GM12878 (cell line): ENCODE results near the gene TRAF3. TPM values are rescaled to one million over a fixed set of nuclear protein-coding genes. Genes with fewer than 3 reads are reported as not detected.

Experiments
- ATAC-seq: fragments of 200-7000 bp; cut with Tn5 transposase; 3 replicates; pipeline ENCODE4 v1.9.1; 2020; ENCODE audit warnings: mild to moderate bottlenecking, moderate library complexity
- BruUV-seq: library from RNA; stranded (reverse); fragments of 400-500 nt; replicated peaks from 2 replicates; lab custom pipeline; 2021; lab: Mats Ljungman, UMichigan
- CTCF ChIA-PET: fragments of 300-600 bp; sonication (Branson Sonifier 250); formaldehyde crosslinking; extraction: SDS; loops from one replicate; lab custom pipeline; 2021; ENCODE audit warnings: inconsistent platforms; lab: Yijun Ruan, JAX
- POLR2A ChIA-PET: fragments of 350-600 bp; formaldehyde crosslinking; extraction: SDS; loops from one replicate; lab custom pipeline; 2021; ENCODE audit warnings: inconsistent platforms; lab: Charles Lee
- RAD21 ChIA-PET: fragments of 300-600 bp; sonication (Branson Sonifier 250); formaldehyde crosslinking; loops from one replicate; lab custom pipeline; 2023; ENCODE audit warnings: antibody characterized with exemption; ENCODE audit not compliant: unreplicated experiment; lab: Charles Lee
- SMC1A ChIA-PET: fragments of 300-600 bp; sonication (Branson Sonifier 250); formaldehyde crosslinking; loops from one replicate; lab custom pipeline; 2023; ENCODE audit not compliant: unreplicated experiment, uncharacterized antibody; lab: Charles Lee
- DNase-seq: peaks from one replicate; pipeline ENCODE4 v3.0.0-alpha.2; 2011; ENCODE audit warnings: low read depth, low spot score
- FAIRE-seq: peaks from 3 replicates; lab custom pipeline; 2011; peaks lifted over from hg19 to GRCh38; lab: Jason Lieb, UNC
- H2AFZ ChIP-seq: 2 replicates; pipeline ENCODE4 v1.6.0; 2011; ENCODE audit warnings: low read depth, low read length, control low read depth; ENCODE audit not compliant: control insufficient read depth
- H3K27ac ChIP-seq: 2 replicates; pipeline ENCODE4 v1.5.1; 2011; ENCODE audit warnings: control low read depth; ENCODE audit not compliant: control insufficient read depth, insufficient read depth
- H3K27me3 ChIP-seq, 2 experiments: replicated peaks in 1 of 2; 2 replicates each; pipeline versions ENCODE4 v1.6.0 to v1.6.1; 2011; ENCODE audit warnings: low read length in 1 of 2; ENCODE audit not compliant: control insufficient read depth in 2 of 2, insufficient read depth in 2 of 2
- H3K36me3 ChIP-seq, 2 experiments: 2 replicates each; pipeline ENCODE4 v1.5.1; 2011; ENCODE audit warnings: low read length in 1 of 2; ENCODE audit not compliant: control insufficient read depth in 2 of 2, insufficient read depth in 2 of 2
- H3K4me1 ChIP-seq: 2 replicates; pipeline ENCODE4 v1.6.1; 2011; ENCODE audit warnings: mild to moderate bottlenecking, low read length, moderate library complexity, mixed read lengths; ENCODE audit not compliant: control insufficient read depth, insufficient read depth
- H3K4me2 ChIP-seq: 2 replicates; pipeline ENCODE4 v1.6.0; 2011; ENCODE audit warnings: control low read depth; ENCODE audit not compliant: control insufficient read depth, insufficient read depth
- H3K4me3 ChIP-seq: fragments of 200-600 bp; sonication (generic); 2 replicates; pipeline ENCODE4 v1.5.1; 2016
- H3K79me2 ChIP-seq: 2 replicates; pipeline ENCODE4 v1.6.0; 2011; ENCODE audit warnings: low read length; ENCODE audit not compliant: control insufficient read depth, insufficient read depth
- H3K9ac ChIP-seq: 2 replicates; pipeline ENCODE4 v1.8.0; 2011; ENCODE audit warnings: low read length, control low read depth, mixed read lengths; ENCODE audit not compliant: control insufficient read depth, insufficient read depth
- H3K9me3 ChIP-seq: replicated peaks from 3 replicates; pipeline ENCODE4 v1.5.1; 2011; ENCODE audit warnings: mild to moderate bottlenecking, low read length; ENCODE audit not compliant: control insufficient read depth, insufficient read depth
- H4K20me1 ChIP-seq: 2 replicates; pipeline ENCODE4 v1.6.0; 2011; ENCODE audit not compliant: control insufficient read depth, insufficient read depth
- BHLHE40 ChIP-seq, 2 experiments: fragments of 450-650 bp in 1 of 2; IDR thresholded peaks; 2 replicates each; pipeline ENCODE4 v1.6.1; 2011 to 2017; ENCODE audit warnings: low read depth in 2 of 2, borderline replicate concordance in 1 of 2, improper control_type of control experiment in 1 of 2, low read length in 1 of 2, mild to moderate bottlenecking in 1 of 2
- CEBPB ChIP-seq, 2 experiments: fragments of 150-350 bp in 1 of 2; IDR thresholded peaks; 2 replicates each; pipeline ENCODE4 v1.6.1; 2012 to 2014; ENCODE audit warnings: low read depth in 2 of 2, low read length in 2 of 2, borderline replicate concordance in 1 of 2, inconsistent platforms in 1 of 2
- ETV6 ChIP-seq, 2 experiments: fragments of 450-650 bp in 1 of 2; IDR thresholded peaks in 1 of 2; conservative IDR thresholded peaks in 1 of 2; 2 replicates each; pipeline ENCODE4 v1.6.1; 2014; ENCODE audit warnings: antibody characterized with exemption in 1 of 2, borderline replicate concordance in 1 of 2, low read depth in 1 of 2, mild to moderate bottlenecking in 1 of 2, moderate library complexity in 1 of 2
- MXI1 ChIP-seq: fragments of 150-350 bp; IDR thresholded peaks from 2 replicates; pipeline ENCODE4 v1.6.1; 2011; ENCODE audit warnings: low read depth, mild to moderate bottlenecking, inconsistent platforms, low read length, improper control_type of control experiment
- POLR2A ChIP-seq: IDR thresholded peaks from 2 replicates; pipeline ENCODE4 v1.6.1; 2011; ENCODE audit warnings: low read depth, mild to moderate bottlenecking, low read length
- POLR2AphosphoS2 ChIP-seq: IDR thresholded peaks from 2 replicates; pipeline ENCODE4 v1.6.1; 2011; ENCODE audit warnings: low read depth, mild to moderate bottlenecking, low read length, improper control_type of control experiment, moderate library complexity
- POLR2AphosphoS5 ChIP-seq: IDR thresholded peaks from 2 replicates; pipeline ENCODE4 v1.6.1; 2011; ENCODE audit warnings: mild to moderate bottlenecking, low read length, inconsistent platforms
- SMARCA5 ChIP-seq: fragments of 450-650 bp; IDR thresholded peaks from 2 replicates; pipeline ENCODE4 v1.6.1; 2017; ENCODE audit warnings: mild to moderate bottlenecking
- STAT1 ChIP-seq: fragments of 450-650 bp; conservative IDR thresholded peaks from 2 replicates; pipeline ENCODE4 v1.6.1; 2014; ENCODE audit warnings: antibody characterized with exemption, mild to moderate bottlenecking
- ZNF207 ChIP-seq: fragments of 450-650 bp; IDR thresholded peaks from 2 replicates; pipeline ENCODE4 v1.6.1; 2014; ENCODE audit warnings: antibody characterized with exemption, mild to moderate bottlenecking, borderline replicate concordance
- WGBS: methylation state at CpG from one replicate; pipeline ENCODE4 v1.1.6; 2016; ENCODE audit warnings: low lambda C conversion rate; ENCODE audit not compliant: insufficient replicate concordance, insufficient coverage; ENCODE audit errors: missing lambda C conversion rate; 5-methylcytosine and 5-hydroxymethylcytosine counted together
- in situ Hi-C: fragments of 300-500 bp; cut with MboI; formaldehyde crosslinking; loops from 9 replicates; pipeline ENCODE4 v1.14.3; 2018; ENCODE audit warnings: mixed read lengths
- intact Hi-C: fragments of 100-400 bp; cut with micrococcal nuclease; formaldehyde crosslinking; loops from one replicate; pipeline ENCODE4 v1.14.2; 2022; ENCODE audit not compliant: unreplicated experiment
- polyA plus RNA-seq, 11 experiments: library from polyadenylated mRNA; depleted of rRNA in 4 of 11; unstranded in 6 of 11; stranded (reverse) in 5 of 11; fragments of >200 nt; fragmentation: Nextera tagmentation in 4 of 11; fragmentation: Illumina TruSeq in 1 of 11; extraction: Ambion mirVana in 4 of 11; extraction: Trizol in 1 of 11; gene quantifications; 1 replicate in 1 of 11; 2 replicates in 10 of 11; pipeline versions ENCODE4 v1.2.1 to v1.2.3, GENCODE V29; 2011 to 2016; ENCODE audit warnings: inconsistent platforms in 2 of 11, missing spikeins in 2 of 11, low read depth in 1 of 11
- total RNA-seq, 4 experiments: library from RNA; depleted of rRNA in 3 of 4; stranded (reverse); fragments of >200 nt in 3 of 4; fragmentation: Illumina TruSeq in 1 of 4; extraction: Trizol in 1 of 4; gene quantifications; 2 replicates each; pipeline versions ENCODE4 v1.2.1 to v1.2.3, GENCODE V29; 2013 to 2021
- TF ChIP-seq, protein P1 (sequence below): fragments of 450-650 bp; IDR thresholded peaks from 2 replicates; pipeline ENCODE4 v1.6.1; 2016; ENCODE audit warnings: mild to moderate bottlenecking, moderate library complexity, borderline replicate concordance
- TF ChIP-seq, protein P2 (sequence below): IDR thresholded peaks from 2 replicates; pipeline ENCODE4 v1.6.1; 2011; ENCODE audit warnings: borderline replicate concordance, low read depth, mild to moderate bottlenecking, moderate library complexity, low read length; ENCODE audit not compliant: insufficient read depth, poor library complexity, severe bottlenecking

Gene TRAF3
- total and polyA plus RNA-seq, 10 of the 15 experiments (the other 5 are each of a cell fraction or from before 2014, with no cell fraction given) = 3.0 to 70.1 (median 36.5) TPM

DNA sequence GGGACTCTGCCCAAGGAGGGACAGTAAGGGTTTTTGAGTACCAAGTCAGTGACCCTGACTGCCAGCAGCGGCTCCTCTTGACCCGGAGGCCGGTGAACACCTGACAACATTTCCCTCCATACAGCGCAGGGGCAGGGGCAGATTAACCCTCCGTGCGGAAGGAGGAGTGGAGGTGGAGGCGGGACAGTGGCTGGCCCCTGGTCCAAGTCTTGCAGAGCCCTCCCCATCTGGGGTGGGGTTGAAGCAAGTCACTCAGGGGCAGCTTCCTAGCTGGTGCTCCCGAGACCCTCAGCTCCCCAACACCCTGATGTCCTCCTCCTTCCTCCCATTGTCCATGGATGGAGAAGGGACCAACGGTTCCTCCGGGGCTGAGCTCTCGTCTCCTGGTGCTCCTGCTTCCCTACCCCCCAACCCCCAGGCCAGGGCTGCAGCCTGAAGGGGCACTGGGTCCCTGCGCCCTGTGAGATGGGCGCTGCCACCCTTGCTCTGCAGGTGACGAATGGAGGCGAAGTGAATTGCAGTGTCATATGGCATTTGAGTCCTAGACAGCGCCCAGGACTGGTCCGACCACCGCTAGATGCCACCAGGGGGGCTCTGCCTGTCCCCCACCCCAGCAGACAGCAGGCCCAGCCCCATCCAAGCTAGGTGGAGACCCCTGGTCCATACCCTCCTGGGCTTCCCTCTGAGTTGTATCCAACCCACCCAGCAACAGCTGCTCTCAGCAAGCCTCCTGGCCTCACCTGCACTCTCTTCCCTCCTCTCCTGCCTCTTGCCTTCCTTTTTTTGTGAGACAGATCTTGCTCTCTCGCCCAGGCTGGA, 138.3 kb downstream of the TRAF3 start:
- Histone ChIP-seq H3K27me3 (no peaks in the 10 kb centered on the region), H3K4me3 (no peak overlapping the region), H3K9ac (no peak overlapping the region), H3K4me2 (no peak overlapping the region), H3K36me3 (peaks cover 0 to 3% of the 10 kb centered on the region in 2 experiments; a peak in 2 of 4 replicates), H3K9me3 (no peaks in the 10 kb centered on the region), H4K20me1 (no peaks in the 10 kb centered on the region), H3K27ac (no peak overlapping the region), H3K79me2 (no peaks in the 10 kb centered on the region), H2AFZ (no peak overlapping the region), H3K4me1 (peaks cover 22% of the 10 kb centered on the region)
- WGBS = 90% methylated on average over 19 of the region's 19 CpGs
- ChIA-PET SMC1A (interaction anchor here (0.8 to 5.4 kb wide), 4 partner anchors 14 to 220 kb away, joined by 3 to 52 read pairs (median 5); no protein-coding TSS in a partner anchor), RAD21 (interaction anchor here (0.6 to 3.6 kb wide), 4 partner anchors 132 to 221 kb away, joined by 3 to 20 read pairs (median 9); no protein-coding TSS in a partner anchor), POLR2A (interaction anchor here (0.6 to 1.2 kb wide), 2 partner anchors 11 to 309 kb away, joined by 3 to 4 read pairs; no protein-coding TSS in a partner anchor), CTCF (interaction anchor here (0.8 to 4.5 kb wide), 8 partner anchors 13 to 391 kb away, joined by 3 to 47 read pairs (median 7); no protein-coding TSS in a partner anchor)
- intact Hi-C loops (loop anchor here (5.0 to 10.0 kb wide), 3 partner anchors 138 to 391 kb away; partner anchors contain the start of genes RCOR1 and TRAF3), in situ Hi-C loops (no loop called here)
- DNase-seq (no peak), FAIRE-seq (no peak), ATAC-seq (no peak)
- BruUV-seq = no TSS peak
- no peak for TF ChIP-seq ETV6 (conservative IDR thresholded peaks at IDR 0.05 in 1 of 2, IDR thresholded peaks at IDR 0.05 in 1 of 2; ENCODE audit: borderline replicate concordance in 1 of 2, low read depth in 1 of 2)
- TF ChIP-seq ZNF207 = no peak
- TF ChIP-seq, protein P1, sequence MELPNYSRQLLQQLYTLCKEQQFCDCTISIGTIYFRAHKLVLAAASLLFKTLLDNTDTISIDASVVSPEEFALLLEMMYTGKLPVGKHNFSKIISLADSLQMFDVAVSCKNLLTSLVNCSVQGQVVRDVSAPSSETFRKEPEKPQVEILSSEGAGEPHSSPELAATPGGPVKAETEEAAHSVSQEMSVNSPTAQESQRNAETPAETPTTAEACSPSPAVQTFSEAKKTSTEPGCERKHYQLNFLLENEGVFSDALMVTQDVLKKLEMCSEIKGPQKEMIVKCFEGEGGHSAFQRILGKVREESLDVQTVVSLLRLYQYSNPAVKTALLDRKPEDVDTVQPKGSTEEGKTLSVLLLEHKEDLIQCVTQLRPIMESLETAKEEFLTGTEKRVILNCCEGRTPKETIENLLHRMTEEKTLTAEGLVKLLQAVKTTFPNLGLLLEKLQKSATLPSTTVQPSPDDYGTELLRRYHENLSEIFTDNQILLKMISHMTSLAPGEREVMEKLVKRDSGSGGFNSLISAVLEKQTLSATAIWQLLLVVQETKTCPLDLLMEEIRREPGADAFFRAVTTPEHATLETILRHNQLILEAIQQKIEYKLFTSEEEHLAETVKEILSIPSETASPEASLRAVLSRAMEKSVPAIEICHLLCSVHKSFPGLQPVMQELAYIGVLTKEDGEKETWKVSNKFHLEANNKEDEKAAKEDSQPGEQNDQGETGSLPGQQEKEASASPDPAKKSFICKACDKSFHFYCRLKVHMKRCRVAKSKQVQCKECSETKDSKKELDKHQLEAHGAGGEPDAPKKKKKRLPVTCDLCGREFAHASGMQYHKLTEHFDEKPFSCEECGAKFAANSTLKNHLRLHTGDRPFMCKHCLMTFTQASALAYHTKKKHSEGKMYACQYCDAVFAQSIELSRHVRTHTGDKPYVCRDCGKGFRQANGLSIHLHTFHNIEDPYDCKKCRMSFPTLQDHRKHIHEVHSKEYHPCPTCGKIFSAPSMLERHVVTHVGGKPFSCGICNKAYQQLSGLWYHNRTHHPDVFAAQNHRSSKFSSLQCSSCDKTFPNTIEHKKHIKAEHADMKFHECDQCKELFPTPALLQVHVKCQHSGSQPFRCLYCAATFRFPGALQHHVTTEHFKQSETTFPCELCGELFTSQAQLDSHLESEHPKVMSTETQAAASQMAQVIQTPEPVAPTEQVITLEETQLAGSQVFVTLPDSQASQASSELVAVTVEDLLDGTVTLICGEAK = no peak
- no peak for TF ChIP-seq MXI1
- no peak for TF ChIP-seq STAT1
- TF ChIP-seq SMARCA5 = no peak
- peak; percentile 8 for TF ChIP-seq POLR2A
- TF ChIP-seq, protein P2, sequence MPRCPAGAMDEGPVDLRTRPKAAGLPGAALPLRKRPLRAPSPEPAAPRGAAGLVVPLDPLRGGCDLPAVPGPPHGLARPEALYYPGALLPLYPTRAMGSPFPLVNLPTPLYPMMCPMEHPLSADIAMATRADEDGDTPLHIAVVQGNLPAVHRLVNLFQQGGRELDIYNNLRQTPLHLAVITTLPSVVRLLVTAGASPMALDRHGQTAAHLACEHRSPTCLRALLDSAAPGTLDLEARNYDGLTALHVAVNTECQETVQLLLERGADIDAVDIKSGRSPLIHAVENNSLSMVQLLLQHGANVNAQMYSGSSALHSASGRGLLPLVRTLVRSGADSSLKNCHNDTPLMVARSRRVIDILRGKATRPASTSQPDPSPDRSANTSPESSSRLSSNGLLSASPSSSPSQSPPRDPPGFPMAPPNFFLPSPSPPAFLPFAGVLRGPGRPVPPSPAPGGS = peak; percentile 9
- TF ChIP-seq BHLHE40 (IDR thresholded peaks at IDR 0.05; ENCODE audit: borderline replicate concordance in 1 of 2, low read depth in 2 of 2, low read length in 1 of 2) = no peak
- TF ChIP-seq POLR2AphosphoS5 = 0 out of 2 replicates have a peak, but pooled peaks have one; percentile 29
- peak; percentile 7; the same call in 1 of the 2 replicates for TF ChIP-seq POLR2AphosphoS2
- TF ChIP-seq CEBPB (IDR thresholded peaks at IDR 0.05; ENCODE audit: borderline replicate concordance in 1 of 2, low read depth in 2 of 2, low read length in 2 of 2) = no peak
